ENCODE data around the gene MAPK8IP1.

MAPK8IP1 gene

DNA sequence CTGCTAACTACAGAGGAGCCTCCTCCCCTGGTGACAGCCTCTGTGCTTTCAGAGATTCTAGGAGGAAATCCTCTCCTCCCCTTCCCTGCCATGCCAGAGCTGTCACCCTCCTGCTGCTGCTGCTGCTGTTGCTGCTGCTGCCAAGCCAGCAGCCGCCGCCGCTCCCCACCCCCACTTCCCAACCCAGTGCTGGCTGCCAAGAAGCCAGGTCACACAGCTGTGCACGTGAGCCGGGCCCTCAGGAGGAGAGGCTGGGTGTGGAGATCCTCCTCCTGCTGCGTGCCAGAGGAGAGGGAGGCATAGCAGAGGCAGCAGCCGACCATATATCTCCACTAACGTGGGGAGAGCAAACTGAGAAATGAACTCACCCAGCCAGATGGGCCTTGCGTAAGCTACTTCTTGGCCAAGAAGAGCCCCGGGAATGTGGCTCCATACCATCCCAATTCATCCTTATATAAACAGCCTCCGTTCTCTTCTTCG, 25.8 kb upstream of the MAPK8IP1 start:
- peak; percentile 98 for DNase-seq (ENCODE audit: low read depth)
- TF ChIP-seq, protein P1, sequence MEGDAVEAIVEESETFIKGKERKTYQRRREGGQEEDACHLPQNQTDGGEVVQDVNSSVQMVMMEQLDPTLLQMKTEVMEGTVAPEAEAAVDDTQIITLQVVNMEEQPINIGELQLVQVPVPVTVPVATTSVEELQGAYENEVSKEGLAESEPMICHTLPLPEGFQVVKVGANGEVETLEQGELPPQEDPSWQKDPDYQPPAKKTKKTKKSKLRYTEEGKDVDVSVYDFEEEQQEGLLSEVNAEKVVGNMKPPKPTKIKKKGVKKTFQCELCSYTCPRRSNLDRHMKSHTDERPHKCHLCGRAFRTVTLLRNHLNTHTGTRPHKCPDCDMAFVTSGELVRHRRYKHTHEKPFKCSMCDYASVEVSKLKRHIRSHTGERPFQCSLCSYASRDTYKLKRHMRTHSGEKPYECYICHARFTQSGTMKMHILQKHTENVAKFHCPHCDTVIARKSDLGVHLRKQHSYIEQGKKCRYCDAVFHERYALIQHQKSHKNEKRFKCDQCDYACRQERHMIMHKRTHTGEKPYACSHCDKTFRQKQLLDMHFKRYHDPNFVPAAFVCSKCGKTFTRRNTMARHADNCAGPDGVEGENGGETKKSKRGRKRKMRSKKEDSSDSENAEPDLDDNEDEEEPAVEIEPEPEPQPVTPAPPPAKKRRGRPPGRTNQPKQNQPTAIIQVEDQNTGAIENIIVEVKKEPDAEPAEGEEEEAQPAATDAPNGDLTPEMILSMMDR (conservative IDR thresholded peaks at IDR 0.05; ENCODE audit: control insufficient read depth, insufficient read depth, low read depth, low read length) = no peak

DNA sequence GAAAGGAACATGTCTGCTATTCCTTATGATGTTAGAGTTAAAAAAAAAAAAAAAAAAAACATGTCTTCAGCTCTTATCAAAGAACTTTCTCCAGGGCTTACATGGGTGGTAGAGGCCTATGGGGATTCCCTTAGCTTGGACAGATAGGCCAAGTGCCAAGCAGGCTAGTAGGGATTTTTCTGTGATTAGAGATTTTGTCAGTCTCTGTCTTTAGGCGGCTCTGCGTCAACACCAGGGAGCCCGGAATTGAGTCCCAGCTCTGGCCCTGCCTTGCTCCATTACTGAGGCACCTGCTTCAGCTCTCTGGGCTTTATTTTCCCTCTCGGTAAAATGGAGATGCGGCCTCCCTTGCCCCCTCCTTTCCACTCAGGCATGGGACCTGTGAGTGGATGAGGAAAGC, 25.1 kb upstream of the MAPK8IP1 start:
- no peak overlapping the region for H3K4me3 ChIP-seq (ENCODE audit: control insufficient read depth, low read depth, low read length)
- TF ChIP-seq, protein P1 (conservative IDR thresholded peaks at IDR 0.05; ENCODE audit: control insufficient read depth, insufficient read depth, low read depth, low read length) = no peak
- DNase-seq (ENCODE audit: low read depth) = no peak

More for the DNA sequence above, 25.8 kb upstream of the MAPK8IP1 start:
- H3K4me3 ChIP-seq (ENCODE audit: control insufficient read depth, low read depth, low read length) = no peak overlapping the region

DNA sequence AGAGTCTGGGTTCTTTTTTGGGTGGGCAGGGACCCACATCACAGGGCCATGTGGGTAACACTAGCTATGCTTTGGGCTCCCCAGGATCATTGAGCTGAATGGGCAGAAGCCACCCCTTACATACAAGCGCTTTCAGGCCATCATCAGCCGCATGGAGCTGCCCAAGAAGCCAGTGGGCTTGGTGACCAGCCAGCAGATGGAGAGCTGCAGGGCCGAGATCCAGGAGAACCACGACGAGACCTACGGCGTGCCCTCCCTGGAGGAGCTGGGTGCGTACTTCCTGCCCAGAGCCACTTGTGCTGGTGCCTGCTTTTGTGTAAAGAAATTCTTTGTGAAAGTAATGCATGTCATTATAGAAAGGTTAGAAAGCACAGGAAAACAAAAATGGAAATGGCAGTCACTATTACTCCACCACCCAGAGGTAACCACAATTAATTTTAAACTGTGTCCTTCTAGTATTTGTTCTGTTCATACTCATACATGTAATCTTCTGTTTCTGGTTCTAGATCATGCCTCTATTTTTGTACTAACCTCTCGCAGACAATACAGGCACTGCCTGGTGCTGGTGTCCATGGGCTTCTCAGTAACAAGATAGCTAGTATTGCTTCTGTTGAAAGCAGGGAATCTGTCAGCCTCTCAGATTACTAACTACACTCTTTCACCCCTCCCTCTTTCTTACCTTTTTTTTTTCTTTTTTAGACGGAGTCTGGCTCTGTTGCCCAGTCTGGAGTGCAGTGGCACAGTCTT, 24.5 kb upstream of the MAPK8IP1 start:
- no peak for DNase-seq (ENCODE audit: low read depth)
- TF ChIP-seq, protein P1 (conservative IDR thresholded peaks at IDR 0.05; ENCODE audit: control insufficient read depth, insufficient read depth, low read depth, low read length) = no peak
- H3K4me3 ChIP-seq (ENCODE audit: control insufficient read depth, low read depth, low read length) = no peak overlapping the region

DNA sequence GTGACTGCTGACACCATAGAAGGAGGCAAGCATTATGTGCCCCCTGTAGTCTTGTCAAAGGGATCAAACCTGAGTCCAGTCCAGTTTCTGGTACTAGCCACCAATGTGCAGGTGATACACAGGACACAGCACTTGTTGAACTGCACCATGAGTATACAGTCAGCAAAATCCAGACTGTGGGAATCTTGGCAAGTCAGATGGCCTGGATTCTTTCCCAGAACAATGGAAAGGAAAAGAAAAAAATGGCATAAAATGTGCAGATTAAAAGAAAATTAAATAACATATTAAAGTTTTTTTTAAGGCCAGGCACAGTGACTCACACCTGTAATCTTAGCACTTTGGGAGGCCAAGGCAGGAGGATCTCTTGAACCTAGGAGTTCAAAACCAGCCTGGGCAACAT, 21.4 kb upstream of the MAPK8IP1 start:
- no peak for DNase-seq (ENCODE audit: low read depth)
- TF ChIP-seq, protein P1 (conservative IDR thresholded peaks at IDR 0.05; ENCODE audit: control insufficient read depth, insufficient read depth, low read depth, low read length) = no peak
- no peak overlapping the region for H3K4me3 ChIP-seq (ENCODE audit: control insufficient read depth, low read depth, low read length)

DNA sequence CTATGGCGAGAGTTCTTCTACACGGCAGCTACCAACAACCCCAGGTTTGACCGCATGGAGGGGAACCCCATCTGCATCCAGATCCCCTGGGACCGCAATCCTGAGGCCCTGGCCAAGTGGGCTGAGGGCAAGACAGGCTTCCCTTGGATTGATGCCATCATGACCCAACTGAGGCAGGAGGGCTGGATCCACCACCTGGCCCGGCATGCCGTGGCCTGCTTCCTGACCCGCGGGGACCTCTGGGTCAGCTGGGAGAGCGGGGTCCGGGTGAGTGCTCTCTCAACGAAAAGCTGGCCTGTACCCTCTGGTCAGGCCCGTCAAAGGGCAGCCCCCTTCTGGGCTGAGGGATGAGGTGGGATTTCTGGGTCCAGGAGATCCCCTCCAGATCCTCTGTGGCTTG, 15.9 kb upstream of the MAPK8IP1 start:
- no peak overlapping the region for H3K4me3 ChIP-seq (ENCODE audit: control insufficient read depth, low read depth, low read length)
- DNase-seq (ENCODE audit: low read depth) = no peak
- TF ChIP-seq, protein P1 (conservative IDR thresholded peaks at IDR 0.05; ENCODE audit: control insufficient read depth, insufficient read depth, low read depth, low read length) = no peak

DNA sequence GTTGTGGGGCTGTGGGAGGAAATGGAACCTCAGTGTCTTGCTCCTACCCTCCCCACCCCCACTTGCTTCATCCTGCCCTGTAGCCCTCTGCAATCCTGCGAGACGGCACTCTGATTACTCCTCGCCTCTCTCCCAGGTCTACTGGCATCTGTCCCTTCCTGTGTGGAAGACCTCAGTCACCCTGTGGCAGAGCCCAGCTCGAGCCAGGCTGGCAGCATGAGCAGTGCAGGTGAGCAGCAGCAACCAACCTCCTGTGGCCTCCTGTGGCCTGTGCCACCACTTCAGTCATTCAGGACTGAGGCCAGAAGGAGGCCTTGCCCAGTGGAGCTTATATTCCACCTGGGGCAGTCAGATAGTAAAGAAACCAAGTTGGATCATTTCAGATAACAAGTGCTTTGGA, 14.7 kb upstream of the MAPK8IP1 start:
- no peak overlapping the region for H3K4me3 ChIP-seq (ENCODE audit: control insufficient read depth, low read depth, low read length)
- TF ChIP-seq, protein P1 (conservative IDR thresholded peaks at IDR 0.05; ENCODE audit: control insufficient read depth, insufficient read depth, low read depth, low read length) = no peak
- no peak for DNase-seq (ENCODE audit: low read depth)

Measured in fibroblast of mammary gland (primary cell).